Breast epithelium (tissue), 4 donors: ENCODE results near the gene APBA1. TPM values are rescaled to one million over a fixed set of nuclear protein-coding genes. Genes with fewer than 3 reads are reported as not detected.

Experiments
- DNase-seq, 2 donors: peaks; one replicate each; pipeline ENCODE4 v3.0.0-alpha.2; 2019; ENCODE audit warnings: low spot score in 2 of 2
- H3K27ac ChIP-seq, 2 donors: fragments of 200-600 bp; sonication (generic) in 1 of 2; one replicate each; pipeline ENCODE4 v1.5.1; 2016 to 2019; ENCODE audit warnings: mild to moderate bottlenecking in 1 of 2
- H3K27me3 ChIP-seq, 2 donors: fragments of 200-600 bp; sonication (generic) in 1 of 2; one replicate each; pipeline versions ENCODE4 v1.5.1 to v1.6.0; 2017 to 2019; ENCODE audit warnings: control low read depth in 1 of 2, mild to moderate bottlenecking in 1 of 2
- H3K36me3 ChIP-seq: fragments of 200-600 bp; one replicate; pipeline ENCODE4 v1.5.1; 2019
- H3K4me1 ChIP-seq, 2 donors: fragments of 200-600 bp; sonication (generic); one replicate each; pipeline ENCODE4 v1.5.1; 2016 to 2019; ENCODE audit warnings: control low read depth in 1 of 2
- H3K4me3 ChIP-seq, 3 donors: fragments of 200-600 bp; sonication (generic); 1 replicate in 2 of 3; 2 replicates in 1 of 3; pipeline ENCODE4 v1.5.1; 2016 to 2019; ENCODE audit warnings: mild to moderate bottlenecking in 3 of 3, moderate library complexity in 2 of 3
- H3K9me3 ChIP-seq, 2 donors: fragments of 200-600 bp; sonication (generic) in 1 of 2; one replicate each; pipeline ENCODE4 v1.5.1; 2016 to 2019; ENCODE audit warnings: control low read depth in 1 of 2
- POLR2A ChIP-seq: fragments of 450-650 bp; IDR thresholded peaks from one replicate; pipeline ENCODE4 v1.6.1; 2016; ENCODE audit warnings: antibody characterized with exemption, mild to moderate bottlenecking, moderate library complexity
- POLR2AphosphoS5 ChIP-seq, 3 donors: sonication (generic); formaldehyde crosslinking; IDR thresholded peaks; one replicate each; pipeline ENCODE4 v1.6.1; 2017; ENCODE audit warnings: antibody characterized with exemption in 3 of 3
- intact Hi-C: fragments of 100-400 bp; cut with DNase I; formaldehyde crosslinking; loops from one replicate; pipeline ENCODE4 v1.15.1; 2023; ENCODE audit warnings: low total_unique reads
- total RNA-seq, 3 donors: library from RNA; depleted of rRNA; stranded (reverse); fragments of >200 nt; gene quantifications; one replicate each; pipeline ENCODE4 v1.1.0, GENCODE V29; 2016
- TF ChIP-seq, protein P1 (sequence below), 3 donors: fragments of 450-650 bp; IDR thresholded peaks; one replicate each; pipeline ENCODE4 v1.5.1; 2016 to 2017; ENCODE audit warnings: antibody characterized with exemption in 3 of 3, mild to moderate bottlenecking in 3 of 3, moderate library complexity in 3 of 3

APBA1 gene
- total RNA-seq, 3 donors from 2014 or later = 6.9 to 8.0 (median 7.8) TPM

DNA sequence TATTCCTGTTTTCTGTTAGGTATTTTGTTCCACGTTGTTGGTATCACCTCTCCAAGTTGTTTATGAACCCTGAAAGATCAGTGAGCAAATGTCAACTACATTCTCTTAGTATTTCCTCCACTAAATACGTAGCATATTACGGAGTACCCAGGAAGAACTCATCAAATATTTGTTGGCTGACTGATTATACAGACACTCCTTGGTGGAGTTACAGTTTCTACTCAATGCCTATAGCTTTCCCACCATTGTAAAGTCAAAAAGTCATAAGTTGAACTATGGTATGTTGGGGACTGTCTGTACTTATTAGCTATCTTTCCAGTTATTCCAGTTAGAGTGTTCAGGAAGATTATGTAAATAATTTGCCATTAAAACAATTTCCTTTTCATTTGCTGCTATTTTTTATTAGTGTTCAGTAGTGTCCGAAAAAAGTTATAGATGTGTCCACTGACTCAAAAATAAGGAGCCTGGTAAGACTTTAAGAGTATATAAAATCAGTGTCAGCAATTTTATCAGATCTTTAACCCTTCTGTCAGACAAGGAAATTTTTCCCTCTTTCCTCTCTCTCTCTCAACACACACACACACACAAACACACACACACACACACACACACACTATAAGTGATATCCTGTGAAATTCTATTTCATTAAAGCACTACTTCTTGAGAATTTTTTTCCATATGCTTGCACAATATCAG is 6.8 kb upstream of the APBA1 start:
- no peaks in the 10 kb centered on the region for H3K36me3 ChIP-seq
- H3K4me1 ChIP-seq = no peaks in the 10 kb centered on the region
- no peak overlapping the region for H3K4me3 ChIP-seq
- no peak for DNase-seq
- TF ChIP-seq POLR2AphosphoS5 (IDR thresholded peaks at IDR 0.05) = no peak
- no peak for TF ChIP-seq POLR2A
- TF ChIP-seq, protein P1, sequence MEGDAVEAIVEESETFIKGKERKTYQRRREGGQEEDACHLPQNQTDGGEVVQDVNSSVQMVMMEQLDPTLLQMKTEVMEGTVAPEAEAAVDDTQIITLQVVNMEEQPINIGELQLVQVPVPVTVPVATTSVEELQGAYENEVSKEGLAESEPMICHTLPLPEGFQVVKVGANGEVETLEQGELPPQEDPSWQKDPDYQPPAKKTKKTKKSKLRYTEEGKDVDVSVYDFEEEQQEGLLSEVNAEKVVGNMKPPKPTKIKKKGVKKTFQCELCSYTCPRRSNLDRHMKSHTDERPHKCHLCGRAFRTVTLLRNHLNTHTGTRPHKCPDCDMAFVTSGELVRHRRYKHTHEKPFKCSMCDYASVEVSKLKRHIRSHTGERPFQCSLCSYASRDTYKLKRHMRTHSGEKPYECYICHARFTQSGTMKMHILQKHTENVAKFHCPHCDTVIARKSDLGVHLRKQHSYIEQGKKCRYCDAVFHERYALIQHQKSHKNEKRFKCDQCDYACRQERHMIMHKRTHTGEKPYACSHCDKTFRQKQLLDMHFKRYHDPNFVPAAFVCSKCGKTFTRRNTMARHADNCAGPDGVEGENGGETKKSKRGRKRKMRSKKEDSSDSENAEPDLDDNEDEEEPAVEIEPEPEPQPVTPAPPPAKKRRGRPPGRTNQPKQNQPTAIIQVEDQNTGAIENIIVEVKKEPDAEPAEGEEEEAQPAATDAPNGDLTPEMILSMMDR (IDR thresholded peaks at IDR 0.05) = no peak
- H3K27ac ChIP-seq = no peak overlapping the region
- H3K27me3 ChIP-seq = no peaks in the 10 kb centered on the region
- intact Hi-C loops = no loop called here
- H3K9me3 ChIP-seq = no peaks in the 10 kb centered on the region

DNA sequence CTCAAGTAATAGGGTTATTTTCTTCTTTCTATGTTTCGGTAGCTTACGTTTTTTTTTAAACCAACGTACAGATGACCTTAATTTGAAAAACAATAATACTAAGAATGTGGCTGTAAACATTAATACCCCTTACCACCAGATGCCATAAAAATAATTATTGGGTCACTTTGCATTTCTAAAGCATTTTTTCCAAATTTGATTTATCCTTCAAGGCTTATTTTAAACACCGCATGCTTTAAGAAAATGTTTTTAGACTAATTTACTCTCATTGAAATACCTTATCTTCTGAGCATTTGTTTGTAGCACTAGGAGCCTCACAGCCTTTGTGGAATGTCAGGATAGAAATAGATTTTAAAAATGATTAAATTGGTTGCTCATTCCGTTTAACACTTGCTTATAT is 5.8 kb upstream of the APBA1 start:
- no peaks in the 10 kb centered on the region for H3K36me3 ChIP-seq
- no peaks in the 10 kb centered on the region for H3K9me3 ChIP-seq
- H3K27ac ChIP-seq = no peak overlapping the region
- no peak for DNase-seq
- no peaks in the 10 kb centered on the region for H3K27me3 ChIP-seq
- TF ChIP-seq POLR2A = no peak
- TF ChIP-seq POLR2AphosphoS5 (IDR thresholded peaks at IDR 0.05) = no peak
- TF ChIP-seq, protein P1 (IDR thresholded peaks at IDR 0.05) = no peak
- no peak overlapping the region for H3K4me3 ChIP-seq
- no peaks in the 10 kb centered on the region for H3K4me1 ChIP-seq
- intact Hi-C loops = no loop called here

DNA sequence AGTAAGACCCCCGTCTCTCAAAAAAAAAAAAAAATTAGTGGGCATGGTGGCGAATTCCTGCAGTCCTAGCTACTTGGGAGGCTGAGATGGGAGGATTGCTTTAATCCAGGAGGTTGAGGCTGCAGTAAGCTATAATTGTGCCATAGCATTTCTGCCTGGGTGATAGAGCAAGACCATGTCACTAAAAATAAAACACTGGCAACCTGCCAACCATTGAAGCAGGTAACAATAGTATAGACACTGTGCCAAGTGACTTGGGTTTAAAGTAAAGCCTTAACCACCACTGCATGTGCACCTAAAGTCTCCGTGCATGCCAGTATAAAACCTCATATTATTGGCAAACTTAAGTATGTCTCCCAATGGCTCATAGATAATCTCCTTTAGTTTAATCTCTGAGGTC is 3.4 kb upstream of the APBA1 start:
- Histone ChIP-seq H3K27me3 (no peaks in the 10 kb centered on the region), H3K9me3 (no peaks in the 10 kb centered on the region), H3K4me3 (no peak overlapping the region), H3K36me3 (no peaks in the 10 kb centered on the region), H3K27ac (peak overlapping the region; percentile 54 to 71), H3K4me1 (no peaks in the 10 kb centered on the region)
- intact Hi-C loops = no loop called here
- DNase-seq = no peak
- TF ChIP-seq, protein P1 (IDR thresholded peaks at IDR 0.05) = no peak
- no peak for TF ChIP-seq POLR2AphosphoS5 (IDR thresholded peaks at IDR 0.05)
- no peak for TF ChIP-seq POLR2A

DNA sequence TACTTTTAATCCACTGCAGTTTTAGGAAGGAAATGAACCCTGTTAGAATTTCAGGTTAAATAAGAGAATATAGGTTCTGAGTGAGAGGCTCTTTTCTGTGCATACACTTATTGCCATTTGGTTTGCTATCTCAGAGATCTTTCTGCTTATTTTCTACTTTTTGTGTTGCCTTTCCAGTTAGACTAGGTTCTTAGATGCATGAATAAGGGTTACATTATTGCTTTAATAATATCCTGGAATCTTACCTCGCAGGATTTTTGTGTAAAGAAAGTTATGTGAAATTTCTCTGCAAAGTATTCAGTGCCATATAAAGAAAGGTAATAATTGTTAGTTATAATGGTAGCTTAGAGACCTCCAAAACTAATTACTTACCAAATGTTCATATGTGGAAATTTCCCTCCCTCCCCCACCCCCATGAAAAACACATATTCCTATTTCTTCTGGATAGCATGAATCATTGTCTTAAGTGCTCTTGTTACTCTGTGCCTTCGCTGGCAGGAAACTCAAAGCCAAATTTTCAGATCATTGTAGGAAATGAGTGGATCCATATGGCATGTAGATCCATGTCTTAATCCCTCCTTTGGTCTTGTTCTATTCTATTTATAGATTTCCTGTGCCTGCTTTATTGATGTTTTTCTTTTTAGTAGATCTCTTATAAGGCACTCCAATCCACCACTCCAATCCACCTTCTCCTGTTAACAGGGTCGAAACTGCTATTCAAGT is 2.7 kb upstream of the APBA1 start:
- Histone ChIP-seq H3K27ac (peak overlapping the region; percentile 71 to 78), H3K27me3 (no peaks in the 10 kb centered on the region), H3K4me1 (no peaks in the 10 kb centered on the region), H3K9me3 (no peaks in the 10 kb centered on the region), H3K36me3 (no peaks in the 10 kb centered on the region), H3K4me3 (no peak overlapping the region)
- TF ChIP-seq, protein P1 (IDR thresholded peaks at IDR 0.05) = no peak
- no peak for TF ChIP-seq POLR2AphosphoS5 (IDR thresholded peaks at IDR 0.05)
- no peak for TF ChIP-seq POLR2A
- no peak for DNase-seq
- intact Hi-C loops = no loop called here

- TF ChIP-seq, protein P1 (IDR thresholded peaks at IDR 0.05) = peak in 1 of 3 donors; percentile 10
- TF ChIP-seq POLR2A = no peak
- TF ChIP-seq POLR2AphosphoS5 (IDR thresholded peaks at IDR 0.05) = no peak
- H3K4me3 ChIP-seq = no peak overlapping the region
- H3K36me3 ChIP-seq = no peaks in the 10 kb centered on the region
- no peak for DNase-seq
- intact Hi-C loops = no loop called here
- peak overlapping the region; percentile 52 to 78 for H3K27ac ChIP-seq
- H3K9me3 ChIP-seq = no peaks in the 10 kb centered on the region
- no peaks in the 10 kb centered on the region for H3K4me1 ChIP-seq
- H3K27me3 ChIP-seq = no peaks in the 10 kb centered on the region
These were observed 2.0 kb upstream of the APBA1 start for GRCh38 chr9:69674112-69674685.
